H1 (cell line): ENCODE data around the gene TOR1AIP1. TPM values are rescaled to one million over a fixed set of nuclear protein-coding genes. Genes with fewer than 3 reads are reported as not detected.

Experiments used
- CTCF ChIA-PET: fragments of 300-600 bp; sonication (Branson Sonifier 250); formaldehyde crosslinking; loops from one replicate; lab custom pipeline; 2021; ENCODE audit not compliant: partially characterized antibody; lab: Charles Lee
- POLR2A ChIA-PET: fragments of 300-600 bp; sonication (Branson Sonifier 250); formaldehyde crosslinking; loops from one replicate; lab custom pipeline; 2021; ENCODE audit warnings: inconsistent platforms; ENCODE audit not compliant: partially characterized antibody; lab: Charles Lee
- DNase-seq, 2 experiments: peaks; one replicate each; pipeline versions ENCODE4 v3.0.0 to v3.0.0-alpha.2; 2010 to 2022; ENCODE audit warnings: low spot score in 2 of 2, low read depth in 1 of 2, mixed read lengths in 1 of 2
- FAIRE-seq: peaks from 2 replicates; lab custom pipeline; 2011; peaks lifted over from hg19 to GRCh38; lab: Jason Lieb, UNC
- H2AFZ ChIP-seq: 2 replicates; pipeline ENCODE4 v1.8.1; 2012; ENCODE audit warnings: low read length, inconsistent platforms
- H2AK5ac ChIP-seq: 2 replicates; pipeline ENCODE4 v1.6.1; 2013; ENCODE audit warnings: low read depth, low read length
- H2BK120ac ChIP-seq: replicated peaks from 2 replicates; pipeline ENCODE3; 2013; ENCODE audit warnings: low read depth, low read length, inconsistent platforms
- H2BK12ac ChIP-seq: 2 replicates; pipeline ENCODE4 v1.6.1; 2013; ENCODE audit warnings: low read depth, low read length
- H2BK15ac ChIP-seq: 2 replicates; pipeline ENCODE4 v1.6.1; 2013; ENCODE audit warnings: low read length
- H2BK20ac ChIP-seq: 2 replicates; pipeline ENCODE4 v1.6.1; 2013; ENCODE audit warnings: low read length
- H2BK5ac ChIP-seq: 2 replicates; pipeline ENCODE4 v1.6.1; 2013; ENCODE audit warnings: low read depth, low read length
- H3K14ac ChIP-seq: 2 replicates; pipeline ENCODE4 v1.6.1; 2013; ENCODE audit warnings: inconsistent platforms; ENCODE audit not compliant: insufficient read length
- H3K18ac ChIP-seq: 2 replicates; pipeline ENCODE4 v1.6.1; 2013; ENCODE audit warnings: low read length; ENCODE audit errors: extremely low read depth
- H3K23ac ChIP-seq: 2 replicates; pipeline ENCODE4 v1.6.1; 2013; ENCODE audit warnings: inconsistent platforms; ENCODE audit not compliant: insufficient read length
- H3K23me2 ChIP-seq: 2 replicates; pipeline ENCODE4 v1.6.1; 2013; ENCODE audit warnings: low read depth, low read length
- H3K27ac ChIP-seq: 2 replicates; pipeline ENCODE4 v1.6.1; 2011; ENCODE audit warnings: low read depth, low read length, inconsistent platforms
- H3K27me3 ChIP-seq, 4 experiments: replicated peaks in 1 of 4; 1 replicate in 1 of 4; 2 replicates in 3 of 4; pipeline versions ENCODE4 v1.6.1 to v1.8.1; 2011 to 2013; ENCODE audit warnings: low read length in 3 of 4, mild to moderate bottlenecking in 3 of 4, inconsistent platforms in 2 of 4, mixed read lengths in 2 of 4, moderate library complexity in 1 of 4; ENCODE audit not compliant: control insufficient read depth in 3 of 4, insufficient read depth in 3 of 4; ENCODE audit errors: extremely low read depth in 1 of 4
- H3K36me3 ChIP-seq, 4 experiments: 2 replicates each; pipeline versions ENCODE4 v1.6.1 to v1.8.1; 2011 to 2013; ENCODE audit warnings: mild to moderate bottlenecking in 4 of 4, low read length in 3 of 4, moderate library complexity in 2 of 4, control low read depth in 1 of 4, inconsistent platforms in 1 of 4; ENCODE audit not compliant: insufficient read depth in 4 of 4, control insufficient read depth in 2 of 4
- H3K4ac ChIP-seq: replicated peaks from 2 replicates; pipeline ENCODE3; 2013; ENCODE audit warnings: low read length, low read depth, mixed read lengths, inconsistent platforms; ENCODE audit not compliant: insufficient read length
- H3K4me1 ChIP-seq, 4 experiments: replicated peaks in 1 of 4; 1 replicate in 1 of 4; 2 replicates in 3 of 4; pipeline versions ENCODE4 v1.6.1 to v1.8.1; 2011 to 2013; ENCODE audit warnings: low read length in 3 of 4, inconsistent platforms in 2 of 4, mixed read lengths in 1 of 4; ENCODE audit not compliant: insufficient read depth in 4 of 4, control insufficient read depth in 3 of 4
- H3K4me2 ChIP-seq, 2 experiments: 2 replicates each; pipeline versions ENCODE4 v1.6.1 to v1.8.1; 2011 to 2013; ENCODE audit warnings: low read depth in 2 of 2, low read length in 2 of 2, control low read depth in 1 of 2, inconsistent platforms in 1 of 2, mild to moderate bottlenecking in 1 of 2; ENCODE audit not compliant: insufficient read depth in 1 of 2
- H3K4me3 ChIP-seq, 4 experiments: fragments of 200-600, 300-600 bp in 1 of 4; sonication (generic), shearing (Covaris generic), sonication (Bioruptor Twin) in 1 of 4; 2 replicates each; pipeline versions ENCODE4 v1.5.1 to v1.8.1; 2011 to 2016; ENCODE audit warnings: low read length in 4 of 4, low read depth in 3 of 4, control low read depth in 2 of 4, inconsistent platforms in 2 of 4, mild to moderate bottlenecking in 2 of 4, mixed read lengths in 1 of 4, moderate library complexity in 1 of 4; ENCODE audit not compliant: insufficient read depth in 2 of 4; ENCODE audit errors: extremely low read depth in 1 of 4
- H3K56ac ChIP-seq: replicated peaks from 2 replicates; pipeline ENCODE3; 2013; ENCODE audit warnings: low read depth, mild to moderate bottlenecking, mixed read lengths, low read length, inconsistent platforms; ENCODE audit not compliant: insufficient read length
- H3K79me1 ChIP-seq: 2 replicates; pipeline ENCODE4 v1.6.1; 2013; ENCODE audit warnings: low read depth, low read length, control low read depth
- H3K79me2 ChIP-seq, 2 experiments: 2 replicates each; pipeline versions ENCODE4 v1.6.1 to v1.8.1; 2012 to 2013; ENCODE audit warnings: low read length in 2 of 2, mild to moderate bottlenecking in 2 of 2, inconsistent platforms in 1 of 2; ENCODE audit not compliant: insufficient read depth in 2 of 2, control insufficient read depth in 1 of 2
- H3K9ac ChIP-seq, 4 experiments: replicated peaks in 1 of 4; 1 replicate in 1 of 4; 2 replicates in 3 of 4; pipeline versions ENCODE4 v1.6.1 to v1.8.1; 2011 to 2013; ENCODE audit warnings: low read depth in 3 of 4, low read length in 3 of 4, control low read depth in 2 of 4, mild to moderate bottlenecking in 2 of 4, moderate library complexity in 2 of 4, inconsistent platforms in 1 of 4; ENCODE audit errors: extremely low read depth in 1 of 4
- H3K9me3 ChIP-seq, 2 experiments: 2 replicates each; pipeline versions ENCODE4 v1.6.1 to v1.8.1; 2012 to 2013; ENCODE audit warnings: mild to moderate bottlenecking in 2 of 2, moderate library complexity in 2 of 2, control low read depth in 1 of 2, inconsistent platforms in 1 of 2, low read depth in 1 of 2, low read length in 1 of 2, mixed read lengths in 1 of 2; ENCODE audit not compliant: insufficient read depth in 2 of 2
- H4K20me1 ChIP-seq, 2 experiments: replicated peaks in 1 of 2; 2 replicates each; pipeline versions ENCODE3 to v1.8.1; 2011 to 2013; ENCODE audit warnings: inconsistent platforms in 2 of 2, low read length in 2 of 2, mild to moderate bottlenecking in 1 of 2; ENCODE audit not compliant: insufficient read depth in 2 of 2, control insufficient read depth in 1 of 2
- H4K5ac ChIP-seq: 2 replicates; pipeline ENCODE4 v1.6.1; 2013; ENCODE audit warnings: low read length, low read depth, mixed read lengths, inconsistent platforms; ENCODE audit not compliant: insufficient read length
- H4K8ac ChIP-seq: 2 replicates; pipeline ENCODE4 v1.8.0; 2013; ENCODE audit warnings: mild to moderate bottlenecking, moderate library complexity, low read length, inconsistent platforms; ENCODE audit not compliant: insufficient read depth; ENCODE audit errors: extremely low read depth
- H4K91ac ChIP-seq: replicated peaks from 2 replicates; pipeline ENCODE3; 2013; ENCODE audit warnings: low read length, mixed read lengths, inconsistent platforms; ENCODE audit not compliant: insufficient read length
- KDM5A ChIP-seq: fragments of 200-600 bp; IDR thresholded peaks from 2 replicates; pipeline ENCODE4 v1.7.1; 2012; ENCODE audit warnings: mild to moderate bottlenecking, low read length, inconsistent platforms, mixed read lengths
- NANOG ChIP-seq: IDR thresholded peaks from 2 replicates; pipeline ENCODE4 v1.6.1; 2011; ENCODE audit warnings: low read length, low read depth, mild to moderate bottlenecking, inconsistent platforms; ENCODE audit not compliant: insufficient read depth, poor library complexity, severe bottlenecking
- WGBS, 2 experiments: shearing (Covaris generic) in 1 of 2; methylation state at CpG; one replicate each; pipeline versions ENCODE4 v1.1.6 to v1.1.7; 2013 to 2015; ENCODE audit warnings: low lambda C conversion rate in 2 of 2, mixed read lengths in 2 of 2, inconsistent platforms in 1 of 2, low coverage in 1 of 2, missing lambda C conversion rate in 1 of 2; ENCODE audit not compliant: insufficient replicate concordance in 2 of 2, insufficient coverage in 1 of 2, insufficient read length in 1 of 2; ENCODE audit errors: extremely low coverage in 1 of 2, missing lambda C conversion rate in 1 of 2; 5-methylcytosine and 5-hydroxymethylcytosine counted together
- polyA plus RNA-seq, 7 experiments: library from polyadenylated mRNA; depleted of rRNA in 3 of 7; stranded (reverse) in 5 of 7; unstranded in 2 of 7; fragments of >200 nt in 5 of 7; fragments of 200-250 nt in 2 of 7; gene quantifications; 1 replicate in 5 of 7; 2 replicates in 1 of 7; 4 replicates in 1 of 7; pipeline versions ENCODE4 v1.2.1 to v1.2.3, GENCODE V29; 2011 to 2013; ENCODE audit warnings: missing spikeins in 2 of 7, mixed read lengths in 2 of 7
- total RNA-seq: library from RNA; stranded (reverse); fragmentation: NEBNext Ultra II Directional; extraction: Animal tissue kit (Norgen Biotek cat#: 25700); gene quantifications from 2 replicates; pipeline ENCODE4 v1.2.1, GENCODE V29; 2021

The TOR1AIP1 gene
- total and polyA plus RNA-seq, 2 of the 8 experiments (the other 6 are each of a cell fraction or from before 2014, with no cell fraction given): 5.7 to 22.8 TPM

DNA sequence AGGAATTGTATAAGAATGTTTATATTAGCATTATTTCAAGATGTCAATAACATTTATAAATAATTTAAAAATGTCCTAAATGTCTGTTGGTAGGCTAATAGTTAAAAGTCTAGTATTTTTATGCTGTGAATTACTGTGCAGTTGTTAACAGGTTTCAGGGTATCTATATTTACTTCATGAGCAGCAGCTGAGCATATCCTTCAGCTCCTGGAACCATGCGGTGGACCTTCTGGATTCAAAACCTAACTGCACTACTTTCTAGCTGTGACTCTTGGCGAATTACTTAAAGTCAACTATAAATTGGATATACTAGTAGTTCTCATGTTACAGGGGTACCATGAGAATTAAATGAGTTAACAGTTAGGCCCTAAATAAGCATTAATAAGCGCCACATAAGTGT is 76.3 kb downstream of the TOR1AIP1 start:
- Histone ChIP-seq H2BK15ac (no peak overlapping the region), H3K14ac (no peak overlapping the region), H2BK12ac (no peak overlapping the region), H3K56ac (no peak overlapping the region), H3K4me2 (no peak overlapping the region), H3K79me2 (peaks cover 0 to 77% of the 10 kb centered on the region in 2 experiments; a peak in 3 of 4 replicates), H3K23ac (no peak overlapping the region), H3K23me2 (peaks cover 8% of the 10 kb centered on the region), H2BK120ac (no peak overlapping the region), H3K18ac (no peak overlapping the region), H4K91ac (no peak overlapping the region), H3K4ac (no peak overlapping the region), H2BK20ac (no peak overlapping the region), H3K27ac (no peak overlapping the region), H3K36me3 (no peaks in the 10 kb centered on the region; a peak in 1 of 8 replicates), H4K8ac (no peak overlapping the region), H3K4me3 (no peak overlapping the region), H4K5ac (no peak overlapping the region), H3K4me1 (peaks cover 0 to 4% (median 0%) of the 10 kb centered on the region in 4 experiments; a peak in 2 of 7 replicates), H2AFZ (no peak overlapping the region), H3K79me1 (no peaks in the 10 kb centered on the region), H2AK5ac (no peak overlapping the region), H2BK5ac (no peak overlapping the region), H4K20me1 (no peaks in the 10 kb centered on the region), H3K27me3 (no peaks in the 10 kb centered on the region), H3K9ac (no peak overlapping the region), H3K9me3 (no peaks in the 10 kb centered on the region)
- no peak for FAIRE-seq
- DNase-seq: no peak
- CTCF ChIA-PET: no interaction called here
- WGBS, 2 experiments: 89% methylated on average over 3 of the region's 3 CpGs; no CpG with 5 or more reads in 1 of the 2 experiments
- POLR2A ChIA-PET: no interaction called here
- TF ChIP-seq KDM5A (no peak), NANOG (no peak)
